GM19023 (cell line): ENCODE measurements around the gene KRT80.

Experiments
- ATAC-seq: cut with Tn5 transposase; IDR thresholded peaks from one replicate; pipeline ENCODE4 v1.9.1; 2021; ENCODE audit warnings: mild to moderate bottlenecking, moderate library complexity; ENCODE audit not compliant: unreplicated experiment

The KRT80 gene

DNA sequence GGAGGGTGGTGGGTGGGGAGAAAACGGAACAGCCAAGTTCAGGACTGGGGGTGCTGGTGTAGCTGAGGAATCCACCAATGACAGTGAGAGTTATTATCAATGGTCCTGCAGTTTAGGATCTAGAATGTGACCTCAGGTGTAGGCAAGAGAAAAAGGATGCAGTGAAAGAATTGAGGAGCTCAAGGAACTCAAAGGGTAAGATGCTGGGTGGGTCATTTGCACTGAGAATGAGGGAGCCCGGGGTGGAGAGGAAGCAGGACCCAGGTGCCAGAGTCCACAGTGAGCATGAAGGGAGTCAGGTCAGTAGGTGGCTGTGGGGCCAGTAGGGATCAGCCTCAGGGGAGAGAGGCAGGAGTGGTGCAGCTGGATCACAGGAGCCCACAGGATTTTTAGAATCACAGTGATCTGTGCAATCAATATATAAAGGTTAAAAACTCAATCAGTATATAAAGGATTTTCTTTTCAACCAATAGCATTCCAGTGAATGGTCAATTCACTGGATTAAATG is 38.1 kb upstream of the KRT80 start:
- ATAC-seq = no peak

DNA sequence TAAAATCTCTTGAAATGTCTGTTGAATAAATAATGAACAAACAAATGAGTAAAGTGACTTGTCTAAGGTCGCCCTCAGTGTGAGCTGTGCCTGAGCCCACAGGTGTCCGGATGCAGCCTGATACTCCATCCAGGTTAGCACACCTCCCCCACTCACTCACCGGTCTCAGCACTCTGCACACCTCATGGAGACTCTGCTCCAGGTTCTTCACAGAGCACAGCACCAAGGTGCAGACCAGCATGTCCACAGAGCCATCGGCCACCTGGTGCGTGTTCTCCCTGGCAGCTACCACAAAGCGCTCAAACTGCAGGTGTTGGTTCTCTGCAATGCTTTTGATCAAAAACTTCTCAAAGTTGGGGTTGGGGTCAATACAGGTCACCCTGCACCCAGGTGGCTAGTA is 37.1 kb upstream of the KRT80 start:
- ATAC-seq = no peak

DNA sequence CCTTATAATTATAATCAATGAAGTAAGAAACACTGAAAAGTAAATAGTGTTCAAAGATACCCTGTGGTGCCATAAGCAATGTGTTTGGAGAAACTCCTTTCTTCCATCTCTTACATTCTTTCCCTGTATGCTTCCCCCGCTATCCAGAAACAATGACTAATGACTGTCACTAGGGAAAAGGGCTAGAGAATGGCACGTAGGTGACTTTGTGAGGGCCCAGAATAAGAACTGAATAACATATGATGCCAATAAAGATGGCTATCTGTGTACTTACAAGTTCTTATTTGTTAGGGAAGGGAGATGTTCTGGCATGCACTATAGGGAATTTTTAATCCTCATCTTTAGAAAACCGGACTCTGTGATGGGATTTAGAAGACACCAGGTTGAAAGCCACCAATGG is 36.6 kb upstream of the KRT80 start:
- no peak for ATAC-seq

DNA sequence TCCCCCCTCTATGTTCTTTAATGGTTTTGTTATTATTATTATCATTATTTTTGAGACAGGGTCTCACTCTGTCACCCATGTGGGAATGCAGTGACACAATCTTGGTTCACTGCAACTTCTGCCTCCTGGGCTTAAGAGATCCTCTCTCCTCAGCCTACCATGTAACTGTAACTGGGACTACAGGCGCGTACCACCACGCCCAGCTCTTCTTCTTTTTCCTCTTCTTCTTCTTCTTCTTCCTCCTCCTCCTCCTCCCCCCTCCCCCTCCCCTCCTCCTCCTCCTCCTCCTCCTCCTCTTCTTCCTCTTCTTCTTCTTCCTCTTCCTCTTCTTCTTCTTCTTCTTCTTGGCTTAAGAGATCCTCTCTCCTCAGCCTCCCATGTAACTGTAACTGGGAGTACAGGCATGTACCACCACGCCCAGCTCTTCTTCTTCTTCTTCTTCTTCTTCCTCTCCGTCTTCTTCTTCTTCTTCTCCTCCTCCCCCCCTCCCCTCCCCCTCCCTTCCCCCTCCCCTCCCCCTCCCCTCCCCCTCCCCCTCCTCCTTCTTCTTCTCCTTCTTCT is 35.9 kb upstream of the KRT80 start:
- ATAC-seq = no peak

DNA sequence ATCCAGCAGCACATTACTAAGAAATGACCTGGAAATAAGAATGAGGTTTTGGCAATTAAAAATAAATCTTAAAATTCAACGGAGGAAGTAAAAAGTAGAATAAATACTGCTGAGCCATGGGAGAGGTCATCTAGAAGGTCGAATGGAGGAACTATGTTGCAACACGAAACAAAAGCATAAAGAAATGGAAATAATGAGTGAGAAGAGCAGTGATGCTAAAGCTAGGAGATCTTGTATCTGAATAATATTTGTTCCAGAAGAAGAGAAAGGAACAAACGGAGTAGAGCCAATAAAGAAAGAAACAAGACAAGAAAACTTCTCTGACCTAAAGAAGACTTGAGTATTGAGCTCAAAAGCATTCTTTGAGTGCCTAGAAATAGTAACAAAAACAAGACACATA is 34.6 kb upstream of the KRT80 start:
- ATAC-seq = no peak

DNA sequence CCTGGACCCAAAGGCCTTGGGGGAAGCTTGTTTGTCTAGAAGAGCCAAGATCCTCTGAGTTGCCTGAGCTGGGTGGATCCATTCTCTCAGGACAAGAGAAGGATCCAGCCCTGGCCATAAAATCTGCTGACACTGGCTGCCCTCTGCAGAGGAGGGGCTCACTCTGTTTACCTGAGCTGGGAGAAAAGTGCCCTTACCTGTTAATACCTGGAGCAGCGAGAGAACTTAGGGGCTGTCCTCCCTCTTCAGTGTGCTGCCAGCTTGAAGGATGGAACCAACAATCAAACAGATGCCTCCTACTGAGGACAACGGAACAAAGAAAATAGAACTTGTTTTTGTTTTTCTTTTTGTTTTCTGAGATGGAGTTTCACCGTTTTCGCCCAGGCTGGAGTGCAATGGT is 33.9 kb upstream of the KRT80 start:
- no peak for ATAC-seq

DNA sequence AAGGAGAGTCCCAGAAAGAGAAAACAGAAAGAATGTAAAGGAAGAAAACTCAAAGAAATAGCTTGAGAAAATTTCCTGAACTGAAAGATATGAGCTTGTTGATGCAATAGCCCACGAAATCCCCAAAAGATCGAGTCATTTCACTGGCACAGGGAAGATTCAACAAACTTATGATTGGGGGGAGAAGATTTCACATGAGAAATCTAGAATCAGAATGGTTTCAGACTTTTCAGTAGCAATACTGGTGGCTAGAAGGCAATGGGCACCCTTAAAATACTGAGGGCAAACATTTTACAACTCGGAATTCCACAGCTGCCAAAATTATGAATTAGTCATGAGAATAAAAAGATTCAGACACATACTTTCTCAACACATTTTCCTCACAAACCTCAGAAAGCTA is 32.3 kb upstream of the KRT80 start:
- no peak for ATAC-seq

DNA sequence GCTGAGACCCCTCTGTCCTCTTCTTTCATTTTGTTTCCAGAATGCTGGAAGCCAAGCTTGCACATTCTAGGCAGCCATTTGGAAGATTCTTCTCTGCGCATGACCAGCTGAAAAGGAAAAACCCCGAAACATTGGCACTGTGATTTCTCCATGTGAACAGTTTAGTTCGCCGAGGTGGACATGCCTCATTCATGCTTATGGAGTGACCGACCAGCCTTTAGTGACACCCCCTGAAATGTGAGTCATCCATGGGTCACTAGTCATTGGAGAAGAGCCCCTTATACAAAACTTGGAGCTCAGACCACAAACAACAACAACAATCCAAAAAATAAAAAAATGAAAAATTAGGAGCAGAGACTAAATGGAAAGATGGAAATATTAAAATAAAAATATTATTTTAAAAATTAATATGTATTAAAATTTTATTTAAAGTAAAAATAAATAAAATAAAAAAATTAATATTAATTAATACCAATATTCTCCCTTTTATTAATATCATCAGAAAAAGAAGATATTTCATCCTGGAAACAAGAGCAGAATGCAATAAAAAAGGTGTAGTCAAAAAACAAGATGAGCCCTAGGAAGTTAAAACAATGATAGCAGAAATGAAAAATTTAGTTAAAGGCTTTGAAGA is 31.7 kb upstream of the KRT80 start:
- no peak for ATAC-seq

DNA sequence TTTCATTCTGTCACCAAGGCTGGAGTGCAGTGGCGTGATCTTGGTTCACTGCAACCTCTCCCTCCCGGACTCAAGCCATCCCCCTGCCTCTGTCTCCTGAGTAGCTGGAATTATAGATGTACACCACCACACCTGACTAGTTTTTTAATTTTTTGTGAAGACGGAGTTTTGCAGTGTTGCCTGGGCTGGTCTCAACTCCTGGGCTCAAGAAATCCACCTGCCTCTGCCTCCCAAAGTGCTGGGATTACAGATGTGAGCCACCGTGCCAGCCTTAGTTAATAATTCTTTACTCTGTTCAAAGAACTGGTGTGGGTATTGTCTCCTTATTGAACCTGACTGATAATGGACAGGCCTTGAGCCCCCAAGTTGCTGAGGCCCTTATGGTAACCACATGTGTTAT is 30.9 kb upstream of the KRT80 start:
- ATAC-seq = no peak

DNA sequence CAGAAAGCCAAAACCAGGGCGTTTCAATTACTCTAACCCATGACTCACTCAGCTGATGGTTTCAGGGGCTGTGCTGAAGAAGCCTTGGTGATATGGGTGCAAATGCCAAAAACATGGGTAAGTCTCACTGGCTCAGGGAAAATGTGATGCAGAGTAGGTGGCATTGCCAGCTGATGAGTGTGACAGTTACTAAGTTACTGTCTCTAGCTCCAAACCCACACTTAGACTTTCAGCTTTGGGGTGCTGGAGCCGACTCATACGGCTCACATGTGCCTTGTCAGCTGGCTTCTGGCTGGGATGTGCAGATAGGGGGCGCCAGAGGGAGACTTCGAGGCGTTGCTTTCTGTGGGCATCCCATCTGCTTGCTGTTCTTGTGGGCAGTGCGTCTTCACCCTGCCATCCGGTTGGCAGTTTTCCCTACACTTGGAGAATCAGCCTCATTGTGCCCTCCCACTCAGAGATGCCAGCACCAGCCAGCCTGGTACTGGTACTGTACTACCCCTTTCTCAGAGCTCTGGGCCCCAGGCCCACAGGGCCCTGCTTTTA is 30.2 kb upstream of the KRT80 start:
- no peak for ATAC-seq

DNA sequence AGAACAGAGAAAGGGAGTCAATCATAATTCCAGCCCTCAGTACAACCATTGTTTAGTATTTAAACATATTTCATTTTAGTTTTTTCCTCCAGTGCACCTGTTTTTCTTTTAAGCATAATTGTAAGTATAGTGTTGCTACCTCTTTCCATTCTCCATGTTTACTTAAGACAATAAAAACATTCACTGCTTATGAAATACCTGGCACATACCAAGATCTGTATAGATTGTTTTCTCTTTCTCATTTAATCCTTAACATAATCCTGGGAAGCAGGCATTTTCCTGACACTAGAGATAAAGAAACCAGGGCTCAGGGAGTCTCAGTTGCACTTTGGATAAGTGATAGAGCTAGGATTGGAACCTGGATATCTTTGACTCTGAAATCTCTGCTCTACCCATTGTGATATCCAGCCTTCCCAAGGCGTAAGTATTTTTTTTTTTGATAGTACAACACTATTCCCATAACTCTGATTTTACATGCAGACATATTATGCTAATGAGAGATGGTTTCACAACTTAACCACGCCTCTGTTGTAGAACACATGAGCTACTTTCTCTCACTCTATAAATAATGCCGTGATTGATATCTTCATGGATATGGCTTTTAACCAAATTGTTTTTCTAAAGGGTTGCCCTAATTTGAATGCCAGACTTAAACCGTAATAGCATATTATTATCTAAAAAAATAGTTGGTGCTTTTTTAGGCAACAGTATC is 29.4 kb upstream of the KRT80 start:
- ATAC-seq = no peak

DNA sequence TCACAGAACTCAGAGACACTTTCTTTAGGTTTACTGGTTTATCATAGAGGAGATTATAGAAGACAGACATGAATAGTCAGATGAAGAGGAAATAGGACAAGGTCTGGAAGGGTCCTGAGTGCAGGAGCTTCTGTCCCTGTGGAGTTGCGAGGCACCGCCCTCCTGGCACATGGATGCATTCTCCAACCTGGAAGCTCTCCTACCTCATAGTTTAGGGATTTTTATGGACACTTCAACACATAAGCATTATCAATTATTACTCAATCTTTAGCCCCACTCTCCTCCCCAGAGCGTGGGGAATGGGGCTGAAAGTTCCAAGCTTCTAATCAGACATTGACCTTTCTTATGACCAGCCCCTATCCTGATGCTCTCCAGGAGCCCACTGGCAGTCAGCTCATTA is 28.7 kb upstream of the KRT80 start:
- ATAC-seq = no peak

DNA sequence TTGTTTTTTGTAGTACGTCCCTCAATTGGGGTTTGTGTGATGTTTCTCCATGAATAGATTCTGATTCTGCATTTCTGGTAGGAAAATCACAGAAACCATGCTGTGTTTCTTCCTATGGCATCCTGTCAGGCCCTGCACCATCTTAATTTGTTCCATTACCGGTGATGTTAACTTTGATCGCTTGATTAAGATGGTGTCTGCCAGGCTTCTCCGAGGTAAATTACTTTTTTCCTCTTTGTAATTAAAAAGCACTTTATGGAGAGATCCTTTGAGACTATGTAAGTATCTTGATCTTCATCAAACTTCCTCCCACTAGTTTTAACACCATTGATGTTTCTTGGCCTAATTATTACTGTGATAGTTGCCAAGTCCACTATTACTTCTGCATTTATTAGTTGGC is 26.2 kb upstream of the KRT80 start:
- ATAC-seq = no peak

DNA sequence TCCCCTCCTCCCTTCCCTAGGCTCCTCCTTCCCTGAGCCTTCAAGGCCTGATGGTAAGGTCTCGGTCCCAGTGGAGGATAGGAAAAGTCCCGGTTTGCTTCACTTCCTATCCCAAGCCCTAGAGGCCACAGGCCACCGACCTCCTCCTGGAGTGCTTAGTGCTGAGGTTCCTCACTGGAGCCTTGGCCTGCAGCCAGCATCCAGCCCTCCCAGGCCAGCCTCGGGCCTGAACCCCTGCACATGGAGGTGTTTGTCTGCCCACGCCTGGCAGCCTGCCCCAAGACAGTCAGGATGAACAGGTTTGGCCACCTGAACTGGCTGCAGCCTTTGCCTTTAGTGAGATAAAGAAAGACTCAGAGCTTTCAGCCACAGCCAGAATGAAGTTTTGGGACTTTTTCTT is 25.4 kb upstream of the KRT80 start:
- no peak for ATAC-seq

DNA sequence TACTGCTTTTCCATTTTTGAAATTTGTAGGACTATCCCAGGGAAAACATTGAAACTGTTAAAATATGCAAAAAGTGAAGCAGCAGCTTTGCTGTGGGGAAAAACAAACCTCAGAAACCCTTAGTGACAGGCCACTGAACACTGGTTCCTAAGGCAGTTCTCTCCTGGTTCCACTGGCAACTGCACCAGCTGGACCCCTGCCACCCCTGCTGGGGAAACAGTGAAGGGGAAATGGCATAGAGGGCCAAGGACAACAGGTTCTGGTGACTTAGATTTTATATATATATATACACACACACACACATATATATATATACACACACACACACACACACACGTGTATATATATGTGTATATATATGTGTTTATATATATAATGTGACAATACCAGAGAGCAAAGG is 25.0 kb upstream of the KRT80 start:
- ATAC-seq = no peak

DNA sequence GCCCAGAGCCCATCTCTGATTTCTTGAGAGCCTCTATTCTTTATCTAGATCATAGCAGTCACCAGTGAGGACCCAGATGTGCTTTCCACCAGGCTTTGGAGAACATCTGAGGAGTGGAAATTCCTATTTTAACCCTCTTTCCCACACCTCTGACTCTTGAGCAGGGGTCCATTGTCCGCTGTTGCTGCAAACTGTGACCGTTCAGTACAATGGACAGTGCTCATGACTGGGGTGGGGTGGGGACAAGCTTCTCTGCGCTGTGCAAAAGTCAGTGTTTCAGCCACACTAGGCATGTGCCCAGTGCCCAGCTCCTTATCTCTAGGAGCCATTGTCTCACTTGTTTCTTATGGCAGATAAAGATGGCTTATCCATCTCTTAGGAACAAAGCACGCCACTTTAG is 24.3 kb upstream of the KRT80 start:
- ATAC-seq = no peak

DNA sequence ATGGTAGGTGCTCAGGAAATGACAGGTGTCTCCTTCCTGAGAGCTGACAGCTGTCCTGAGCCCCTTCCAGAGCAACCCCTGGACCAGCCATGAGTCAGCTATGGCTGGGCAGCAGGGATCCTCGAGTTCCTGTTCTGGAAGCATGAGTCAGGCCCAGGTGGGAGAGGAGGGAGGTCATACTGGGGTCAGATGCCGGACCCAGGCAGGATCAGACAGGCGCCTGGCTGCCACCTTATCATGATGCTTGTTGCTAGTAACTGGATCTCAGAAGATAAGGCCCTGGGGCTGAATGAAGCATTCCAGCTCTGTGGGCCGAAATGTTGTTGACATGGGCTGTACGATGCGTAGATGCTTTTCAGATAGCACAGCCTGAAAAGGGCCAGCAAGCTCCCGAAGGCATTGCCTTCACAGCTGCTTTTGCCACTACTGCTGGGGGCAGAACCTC is 23.8 kb upstream of the KRT80 start:
- no peak for ATAC-seq

DNA sequence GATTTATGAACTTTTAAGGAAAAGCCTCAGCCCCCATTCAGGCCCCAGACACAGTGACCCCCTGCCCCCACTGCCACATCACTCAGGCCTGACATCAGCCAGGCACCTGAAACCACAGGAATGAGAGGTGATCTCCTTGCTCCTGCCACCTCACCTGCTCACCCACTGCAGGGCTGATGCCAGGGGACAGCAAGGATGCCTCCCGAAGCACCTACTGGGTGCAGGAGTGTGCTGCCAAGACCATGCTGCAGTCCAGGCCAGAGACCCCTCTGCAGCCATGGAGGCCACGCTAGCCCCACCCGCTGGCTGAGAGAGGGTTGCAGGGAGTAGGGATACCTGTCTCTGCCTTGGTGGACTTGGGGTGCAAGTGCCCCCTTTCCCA is 22.6 kb upstream of the KRT80 start:
- no peak for ATAC-seq

DNA sequence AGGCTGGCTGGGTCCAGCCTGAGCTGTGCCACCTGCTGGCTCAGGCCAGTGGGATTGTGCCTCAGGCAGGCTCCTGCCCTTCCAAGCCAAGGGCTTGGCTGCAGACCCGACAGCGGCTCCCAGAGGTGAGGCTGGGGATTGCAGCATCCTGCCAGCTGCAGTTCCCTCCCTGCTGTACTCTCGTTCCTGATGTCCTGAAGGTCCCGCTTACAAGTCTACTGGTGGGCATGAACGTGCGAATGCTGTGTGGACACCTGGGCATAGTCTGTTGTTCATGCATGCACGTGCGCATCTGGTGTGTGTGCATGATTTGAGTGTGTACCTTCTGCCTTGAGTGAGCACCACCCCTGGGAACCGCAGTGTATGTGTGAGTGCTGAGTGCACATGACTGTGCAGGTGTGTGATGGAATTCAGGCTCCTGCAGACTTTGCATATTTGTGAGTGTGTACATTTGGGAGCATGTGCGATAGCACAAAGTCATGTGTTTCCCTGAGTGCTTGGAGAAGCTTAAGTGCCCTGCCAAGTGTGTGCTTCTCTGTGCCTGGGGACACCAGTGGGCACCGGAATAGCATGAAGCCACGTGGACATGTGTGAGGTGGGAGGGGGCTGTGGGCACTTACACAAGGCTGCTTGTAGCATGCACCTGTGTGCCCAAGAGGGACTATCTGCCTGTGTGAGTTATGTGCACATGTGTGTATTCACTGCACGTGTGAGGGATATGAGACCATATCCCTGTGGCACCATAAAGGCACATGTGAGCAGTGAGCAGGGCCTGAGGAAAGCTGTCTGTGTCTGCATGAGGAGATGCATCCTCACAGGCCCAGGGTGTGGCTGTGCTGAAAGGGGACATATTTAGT is 22.0 kb upstream of the KRT80 start:
- ATAC-seq = no peak

DNA sequence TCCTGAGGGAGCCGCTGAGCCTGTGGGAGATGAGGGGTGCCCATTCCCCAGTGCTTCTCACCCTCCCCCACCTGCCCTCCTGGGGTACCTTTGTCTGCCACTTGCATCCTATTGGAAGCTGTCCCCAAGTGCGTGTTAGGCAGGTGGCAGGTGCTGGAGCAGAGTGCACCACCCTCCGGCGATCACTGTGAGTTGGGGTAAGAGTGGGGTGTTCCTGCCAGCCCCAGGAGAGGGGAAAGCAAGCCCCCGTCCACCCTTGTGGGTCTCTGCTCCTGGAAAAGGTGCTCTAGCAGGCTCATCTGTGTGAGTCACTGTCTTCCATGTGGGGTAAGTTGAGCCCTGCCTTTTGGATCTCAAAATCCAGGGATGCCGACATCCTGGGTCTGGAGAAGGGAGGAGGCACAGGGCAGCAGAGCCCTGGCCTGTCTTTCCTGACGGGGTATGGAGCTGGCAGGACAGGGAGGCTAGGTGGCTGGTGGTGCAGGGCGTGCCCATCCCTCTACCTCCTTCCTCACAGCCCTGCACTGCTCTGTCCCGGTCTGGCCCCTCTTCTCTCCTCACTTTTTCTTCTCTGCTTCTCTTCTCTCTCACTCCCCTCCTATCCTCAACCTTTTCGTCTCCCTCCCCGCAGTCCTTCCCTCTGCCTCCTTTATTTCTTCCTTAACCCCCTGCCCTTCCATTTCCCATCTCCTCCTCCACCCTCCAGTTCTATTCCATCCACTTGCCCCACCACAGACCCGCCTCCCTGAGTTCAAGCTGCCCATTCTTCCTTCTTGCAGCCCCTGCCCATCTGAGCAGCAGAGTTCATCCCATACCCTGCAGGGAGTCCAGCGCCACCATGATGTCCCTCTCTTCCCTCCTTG is 21.1 kb upstream of the KRT80 start:
- ATAC-seq = no peak
